Measurements from ENCODE around the gene KIF18B. TPM values are rescaled to one million over a fixed set of nuclear protein-coding genes. Genes with fewer than 3 reads are reported as not detected.

The KIF18B gene
- total RNA-seq, 1 donor from 2014 or later = 7.1 TPM

DNA sequence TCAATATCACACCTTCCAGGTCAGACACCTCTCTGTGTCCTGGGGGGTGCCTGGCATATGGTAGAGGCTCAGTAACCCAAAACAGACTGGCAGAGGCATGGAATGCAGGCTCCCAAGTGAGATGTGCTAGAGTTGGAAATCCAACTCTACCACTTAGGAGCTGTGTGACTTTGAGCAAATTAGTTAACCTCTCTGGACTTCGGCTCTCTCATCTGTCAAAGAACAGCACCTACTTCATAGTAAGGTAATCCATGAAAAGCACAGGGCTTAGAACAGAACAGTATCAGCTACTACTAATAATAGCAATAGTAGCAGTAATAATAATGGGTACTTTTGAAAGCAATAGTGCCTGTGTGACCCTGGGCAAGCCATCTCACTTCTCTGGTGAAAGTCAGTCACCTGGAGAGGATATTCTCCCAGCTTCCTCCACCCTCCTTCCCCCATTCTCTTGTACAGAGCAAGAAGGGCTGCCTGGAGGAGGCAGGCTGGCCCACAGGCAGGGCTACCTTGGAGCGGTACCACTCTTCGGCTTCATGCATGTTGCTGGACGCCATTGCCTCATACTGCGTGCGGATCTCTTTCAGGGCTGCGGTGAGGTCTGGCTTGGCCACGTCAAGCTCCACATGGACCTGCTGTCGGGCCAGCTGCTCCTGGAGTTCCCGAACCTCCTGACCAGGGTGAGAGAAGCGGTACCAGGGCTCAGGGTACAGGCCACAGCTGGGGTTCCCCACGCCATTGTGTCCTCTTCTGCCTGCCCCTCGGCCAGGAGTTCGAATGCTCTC lies 34.6 kb downstream of the KIF18B start:
- Mint-ChIP-seq H3K4me3 (ENCODE audit: unreplicated experiment) (no peak overlapping the region), H3K27ac (ENCODE audit: unreplicated experiment) (peak overlapping the region; percentile 13), H3K36me3 (ENCODE audit: low read depth, unreplicated experiment) (peaks cover 4% of the 10 kb centered on the region), H3K9me3 (ENCODE audit: unreplicated experiment) (no peaks in the 10 kb centered on the region), H3K4me1 (ENCODE audit: unreplicated experiment) (peaks cover 18% of the 10 kb centered on the region), H3K27me3 (ENCODE audit: unreplicated experiment) (peaks cover 10% of the 10 kb centered on the region)
- DNase-seq (ENCODE audit: low spot score) = no peak
- TF ChIP-seq, protein P1, sequence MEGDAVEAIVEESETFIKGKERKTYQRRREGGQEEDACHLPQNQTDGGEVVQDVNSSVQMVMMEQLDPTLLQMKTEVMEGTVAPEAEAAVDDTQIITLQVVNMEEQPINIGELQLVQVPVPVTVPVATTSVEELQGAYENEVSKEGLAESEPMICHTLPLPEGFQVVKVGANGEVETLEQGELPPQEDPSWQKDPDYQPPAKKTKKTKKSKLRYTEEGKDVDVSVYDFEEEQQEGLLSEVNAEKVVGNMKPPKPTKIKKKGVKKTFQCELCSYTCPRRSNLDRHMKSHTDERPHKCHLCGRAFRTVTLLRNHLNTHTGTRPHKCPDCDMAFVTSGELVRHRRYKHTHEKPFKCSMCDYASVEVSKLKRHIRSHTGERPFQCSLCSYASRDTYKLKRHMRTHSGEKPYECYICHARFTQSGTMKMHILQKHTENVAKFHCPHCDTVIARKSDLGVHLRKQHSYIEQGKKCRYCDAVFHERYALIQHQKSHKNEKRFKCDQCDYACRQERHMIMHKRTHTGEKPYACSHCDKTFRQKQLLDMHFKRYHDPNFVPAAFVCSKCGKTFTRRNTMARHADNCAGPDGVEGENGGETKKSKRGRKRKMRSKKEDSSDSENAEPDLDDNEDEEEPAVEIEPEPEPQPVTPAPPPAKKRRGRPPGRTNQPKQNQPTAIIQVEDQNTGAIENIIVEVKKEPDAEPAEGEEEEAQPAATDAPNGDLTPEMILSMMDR (IDR thresholded peaks at IDR 0.05; ENCODE audit: unreplicated experiment) = no peak

DNA sequence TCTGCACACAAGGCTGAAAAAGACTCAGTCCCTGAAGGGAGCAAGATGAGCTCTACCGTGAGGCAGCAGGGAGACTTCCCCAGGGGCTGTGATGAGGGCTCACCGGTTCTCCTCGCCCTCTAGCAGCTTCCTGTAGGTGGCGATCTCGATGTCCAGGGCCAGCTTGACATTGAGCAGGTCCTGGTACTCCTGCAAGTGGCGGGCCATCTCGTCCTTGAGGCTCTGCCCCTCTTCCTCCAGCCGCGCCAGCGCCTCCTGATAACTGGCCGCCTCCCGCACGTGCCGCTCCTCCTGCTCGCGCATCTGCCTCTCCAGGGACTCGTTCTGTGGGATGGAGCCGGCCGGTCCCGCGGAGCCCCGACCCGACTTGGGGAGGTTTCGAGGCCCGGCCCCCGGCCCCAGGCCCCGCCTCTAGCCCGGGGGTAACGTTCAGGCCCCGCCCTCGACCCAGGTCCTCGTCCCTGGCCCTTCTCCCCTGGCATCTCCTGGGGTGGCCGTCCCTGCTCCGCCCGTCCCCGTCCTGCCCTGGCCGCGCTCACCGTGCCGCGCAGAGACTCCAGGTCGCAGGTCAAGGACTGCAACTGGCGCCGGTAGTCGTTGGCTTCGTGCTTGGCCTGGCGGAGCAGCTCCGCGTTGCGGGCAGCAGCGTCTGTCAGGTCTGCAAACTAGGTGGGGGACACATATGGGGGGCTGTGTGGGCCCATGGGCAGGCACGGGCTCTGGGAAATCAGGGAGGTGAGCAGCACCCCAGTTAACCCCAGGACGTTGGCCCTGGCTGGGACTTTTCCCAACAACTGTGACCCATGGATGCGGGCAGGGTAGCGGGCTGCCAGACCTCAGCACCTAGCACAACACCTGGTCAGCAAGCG lies 36.2 kb downstream of the KIF18B start:
- no peaks in the 10 kb centered on the region for H3K9me3 Mint-ChIP-seq (ENCODE audit: unreplicated experiment)

DNA sequence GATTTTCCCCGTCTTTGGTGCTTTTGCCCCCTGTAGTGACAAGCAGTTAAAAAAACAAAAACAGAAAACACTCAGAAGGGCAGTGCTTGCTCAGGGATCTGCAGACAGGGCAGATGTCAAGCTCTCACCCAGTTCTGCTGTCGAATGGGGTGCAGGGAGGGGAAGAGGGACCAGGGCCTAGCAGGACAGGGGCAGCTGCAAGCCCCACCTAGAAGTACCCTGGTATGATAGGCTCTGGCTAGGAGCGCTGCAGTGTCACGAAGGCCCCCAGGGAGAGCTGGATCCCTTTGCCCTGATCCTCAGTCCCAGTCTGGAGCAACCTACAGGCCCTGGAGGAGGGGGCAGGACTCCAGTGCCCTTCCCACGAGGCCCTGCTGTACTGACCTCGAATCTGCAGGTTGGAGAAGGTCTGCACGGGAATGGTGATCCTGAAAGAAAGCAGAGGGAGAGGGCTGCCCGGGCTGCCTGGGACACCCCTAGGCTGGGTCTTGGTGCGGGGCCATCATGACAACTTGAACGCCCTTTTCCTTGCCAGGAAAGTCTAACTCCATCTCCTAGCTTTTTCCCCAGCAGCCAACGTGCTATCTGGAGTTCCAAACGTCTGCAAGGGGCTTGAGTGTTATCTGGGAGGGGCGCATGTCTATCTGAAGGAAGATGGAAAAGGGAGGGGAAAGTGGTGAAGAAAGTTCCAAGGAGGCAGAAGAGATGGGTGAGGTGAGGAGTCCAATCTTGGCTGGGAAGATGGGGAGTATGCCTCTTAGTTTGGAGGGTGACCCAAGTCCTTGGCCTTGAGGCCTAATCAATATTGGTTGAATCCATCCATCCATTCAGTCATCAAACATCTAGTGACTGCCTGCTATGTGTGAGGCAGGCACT lies 37.1 kb downstream of the KIF18B start:
- no peak overlapping the region for H3K4me3 Mint-ChIP-seq (ENCODE audit: unreplicated experiment)
- H3K36me3 Mint-ChIP-seq (ENCODE audit: low read depth, unreplicated experiment) = peaks cover 4% of the 10 kb centered on the region
- no peak for DNase-seq (ENCODE audit: low spot score)
- TF ChIP-seq, protein P1 (IDR thresholded peaks at IDR 0.05; ENCODE audit: unreplicated experiment) = no peak
- no peak overlapping the region for H3K27ac Mint-ChIP-seq (ENCODE audit: unreplicated experiment)
- no peaks in the 10 kb centered on the region for H3K9me3 Mint-ChIP-seq (ENCODE audit: unreplicated experiment)
- peaks cover 8% of the 10 kb centered on the region for H3K27me3 Mint-ChIP-seq (ENCODE audit: unreplicated experiment)
- H3K4me1 Mint-ChIP-seq (ENCODE audit: unreplicated experiment) = peaks cover 34% of the 10 kb centered on the region

More for the DNA sequence above, 36.2 kb downstream of the KIF18B start:
- H3K36me3 Mint-ChIP-seq (ENCODE audit: low read depth, unreplicated experiment) = peaks cover 4% of the 10 kb centered on the region
- peaks cover 10% of the 10 kb centered on the region for H3K27me3 Mint-ChIP-seq (ENCODE audit: unreplicated experiment)
- H3K4me3 Mint-ChIP-seq (ENCODE audit: unreplicated experiment) = no peak overlapping the region
- DNase-seq (ENCODE audit: low spot score) = peak; percentile 61
- TF ChIP-seq, protein P1 (IDR thresholded peaks at IDR 0.05; ENCODE audit: unreplicated experiment) = no peak
- H3K4me1 Mint-ChIP-seq (ENCODE audit: unreplicated experiment) = peaks cover 25% of the 10 kb centered on the region
- no peak overlapping the region for H3K27ac Mint-ChIP-seq (ENCODE audit: unreplicated experiment)

DNA sequence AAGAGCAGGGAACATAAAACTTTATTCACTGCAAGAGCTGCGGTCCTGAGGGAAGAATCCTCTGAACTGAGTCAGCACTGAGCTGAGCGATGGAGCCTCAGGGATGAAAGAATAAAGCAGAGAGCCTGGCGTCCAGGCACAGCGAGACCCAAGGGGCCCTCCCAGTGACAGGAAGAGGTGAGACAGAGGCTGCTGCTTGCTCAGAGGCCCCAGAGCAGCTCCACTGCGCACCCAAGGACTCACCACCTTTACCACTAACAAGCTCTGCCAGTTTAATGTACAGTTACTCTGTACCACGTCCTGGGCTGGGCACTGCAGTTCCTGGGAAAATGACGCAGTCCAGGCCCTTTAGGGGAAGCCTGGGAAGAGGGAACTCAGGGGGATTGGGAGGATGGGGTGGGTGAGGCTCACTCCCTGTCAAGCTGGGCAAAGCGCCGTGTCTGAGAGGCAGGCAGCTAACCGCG lies 37.9 kb downstream of the KIF18B start:
- Mint-ChIP-seq H3K9me3 (ENCODE audit: unreplicated experiment) (no peaks in the 10 kb centered on the region), H3K27me3 (ENCODE audit: unreplicated experiment) (peaks cover 8% of the 10 kb centered on the region), H3K27ac (ENCODE audit: unreplicated experiment) (no peak overlapping the region), H3K36me3 (ENCODE audit: low read depth, unreplicated experiment) (peaks cover 4% of the 10 kb centered on the region), H3K4me3 (ENCODE audit: unreplicated experiment) (no peak overlapping the region), H3K4me1 (ENCODE audit: unreplicated experiment) (peaks cover 40% of the 10 kb centered on the region)
- TF ChIP-seq, protein P1 (IDR thresholded peaks at IDR 0.05; ENCODE audit: unreplicated experiment) = no peak
- no peak for DNase-seq (ENCODE audit: low spot score)
